Endothelial cell of umbilical vein (primary cell): ENCODE data around the gene AFG1L. TPM values are rescaled to one million over a fixed set of nuclear protein-coding genes. Genes with fewer than 3 reads are reported as not detected.

Experiments
- BruUV-seq: library from RNA; stranded (reverse); fragments of 400-500 nt; replicated peaks from 2 replicates; lab custom pipeline; 2021; lab: Mats Ljungman, UMichigan
- CTCF ChIA-PET: fragments of 300-600, 350-600 bp; sonication (Branson Sonifier 250); formaldehyde crosslinking; loops from one replicate; lab custom pipeline; 2021; ENCODE audit warnings: antibody characterized with exemption, inconsistent platforms; lab: Charles Lee
- POLR2A ChIA-PET: fragments of 300-600, 350-600 bp; sonication (Branson Sonifier 250); formaldehyde crosslinking; loops from one replicate; lab custom pipeline; 2021; ENCODE audit warnings: antibody characterized with exemption, inconsistent platforms; lab: Charles Lee
- DNase-seq: peaks from one replicate; pipeline ENCODE4 v3.0.0-alpha.2; 2011; ENCODE audit warnings: low read depth, low spot score
- FAIRE-seq: peaks from 2 replicates; lab custom pipeline; 2011; peaks lifted over from hg19 to GRCh38; lab: Jason Lieb, UNC
- H2AFZ ChIP-seq: 2 replicates; pipeline ENCODE4 v1.6.0; 2012; ENCODE audit warnings: low read depth, low read length, control low read depth, inconsistent platforms
- H3K27ac ChIP-seq: 2 replicates; pipeline ENCODE4 v1.5.1; 2011; ENCODE audit warnings: low read depth, mild to moderate bottlenecking, control low read depth, low read length, moderate library complexity; ENCODE audit not compliant: insufficient read depth
- H3K27me3 ChIP-seq, 2 experiments: 2 replicates each; pipeline versions ENCODE4 v1.6.0 to v1.6.1; 2011; ENCODE audit warnings: low read length in 2 of 2, mixed read lengths in 1 of 2; ENCODE audit not compliant: control insufficient read depth in 2 of 2, insufficient read depth in 2 of 2
- H3K36me3 ChIP-seq, 2 experiments: 2 replicates in 1 of 2; 3 replicates in 1 of 2; pipeline ENCODE4 v1.5.1; 2011; ENCODE audit warnings: low read length in 2 of 2, mild to moderate bottlenecking in 1 of 2, moderate library complexity in 1 of 2; ENCODE audit not compliant: control insufficient read depth in 2 of 2, insufficient read depth in 2 of 2; ENCODE audit errors: extremely low read depth in 1 of 2
- H3K4me1 ChIP-seq: 3 replicates; pipeline ENCODE4 v1.5.1; 2011; ENCODE audit warnings: mild to moderate bottlenecking, low read length; ENCODE audit not compliant: control insufficient read depth, insufficient read depth; ENCODE audit errors: extremely low read depth
- H3K4me2 ChIP-seq: 2 replicates; pipeline ENCODE4 v1.6.1; 2011; ENCODE audit warnings: low read length, control low read depth, mixed read lengths; ENCODE audit not compliant: insufficient read depth
- H3K4me3 ChIP-seq, 3 experiments: fragments of 200-600 bp in 1 of 3; sonication (generic), shearing (Covaris generic) in 1 of 3; replicated peaks in 1 of 3; 2 replicates each; pipeline ENCODE4 v1.5.1; 2011 to 2016; ENCODE audit warnings: control low read depth in 3 of 3, low read length in 3 of 3, mild to moderate bottlenecking in 2 of 3, inconsistent platforms in 1 of 3, low read depth in 1 of 3, moderate library complexity in 1 of 3; ENCODE audit not compliant: insufficient read depth in 1 of 3
- H3K79me2 ChIP-seq: 2 replicates; pipeline ENCODE4 v1.6.0; 2012; ENCODE audit warnings: low read length, inconsistent platforms; ENCODE audit not compliant: control insufficient read depth, insufficient read depth
- H3K9ac ChIP-seq: replicated peaks from 2 replicates; pipeline ENCODE3; 2011; ENCODE audit warnings: low read length, control low read depth; ENCODE audit not compliant: insufficient read depth; ENCODE audit errors: extremely low read depth
- H3K9me1 ChIP-seq: replicated peaks from 3 replicates; pipeline ENCODE4 v1.6.0; 2011; ENCODE audit warnings: mild to moderate bottlenecking, low read length; ENCODE audit not compliant: control insufficient read depth, insufficient read depth; ENCODE audit errors: extremely low read depth
- H3K9me3 ChIP-seq: replicated peaks from 2 replicates; pipeline ENCODE4 v1.5.1; 2012; ENCODE audit warnings: low read length, inconsistent platforms; ENCODE audit not compliant: control insufficient read depth, insufficient read depth
- H4K20me1 ChIP-seq: replicated peaks from 2 replicates; pipeline ENCODE3; 2011; ENCODE audit warnings: mild to moderate bottlenecking, low read length; ENCODE audit not compliant: control insufficient read depth, insufficient read depth; ENCODE audit errors: extremely low read depth
- CTCF ChIP-seq, 2 donors: IDR thresholded peaks; 1 replicate in 1 of 2; 2 replicates in 1 of 2; pipeline ENCODE4 v1.5.1; 2011; ENCODE audit warnings: low read length in 2 of 2, mild to moderate bottlenecking in 2 of 2, moderate library complexity in 2 of 2, control low read depth in 1 of 2, inconsistent platforms in 1 of 2, low read depth in 1 of 2; ENCODE audit not compliant: insufficient read depth in 1 of 2; ENCODE audit errors: extremely low read depth in 1 of 2
- GATA2 ChIP-seq: IDR thresholded peaks from 2 replicates; pipeline ENCODE4 v1.7.0; 2011; ENCODE audit warnings: low read depth, mild to moderate bottlenecking, moderate library complexity, mixed read lengths, low read length; ENCODE audit not compliant: insufficient read length, insufficient read depth
- MAX ChIP-seq: IDR thresholded peaks from 2 replicates; pipeline ENCODE4 v1.6.1; 2011; ENCODE audit not compliant: insufficient read depth, insufficient read length
- POLR2A ChIP-seq: IDR thresholded peaks from 2 replicates; pipeline ENCODE4 v1.6.1; 2012; ENCODE audit warnings: low read depth, mild to moderate bottlenecking, control low read depth, low read length
- POLR2AphosphoS5 ChIP-seq: IDR thresholded peaks from 2 replicates; pipeline ENCODE4 v1.6.1; 2012; ENCODE audit warnings: low read depth, mild to moderate bottlenecking, control low read depth, low read length, moderate library complexity; ENCODE audit not compliant: insufficient read depth
- dilution Hi-C: fragments of 300-500 bp; cut with MboI; formaldehyde crosslinking; loops from one replicate; pipeline ENCODE4 v1.15.0; 2019; ENCODE audit warnings: low sequenced_read_pairs; ENCODE audit not compliant: extremely low pct_ligation_motif_present
- intact Hi-C: fragments of 100-400 bp; cut with micrococcal nuclease; formaldehyde crosslinking; loops from one replicate; pipeline ENCODE4 v1.10.0; 2022
- polyA plus RNA-seq, 4 experiments: library from polyadenylated mRNA; depleted of rRNA in 3 of 4; stranded (reverse) in 3 of 4; unstranded in 1 of 4; fragments of >200 nt; gene quantifications; 2 replicates each; pipeline versions ENCODE4 v1.2.1 to v1.2.3, GENCODE V29; 2011 to 2012; ENCODE audit warnings: missing spikeins in 1 of 4
- total RNA-seq: library from RNA; stranded (reverse); gene quantifications from 2 replicates; pipeline ENCODE4 v1.2.3, GENCODE V29; 2021

AFG1L gene
- total and polyA plus RNA-seq, 2 donors (not counting 3 experiments of a cell fraction or from before 2014, with no cell fraction given) = 1.0 to 6.2 TPM

- FAIRE-seq (no peak), DNase-seq (peak; percentile 20)
- H3K9ac ChIP-seq = no peak overlapping the region
- H3K79me2 ChIP-seq = no peaks in the 10 kb centered on the region
- dilution Hi-C loops (no loop called here), intact Hi-C loops (no loop called here)
- H3K27me3 ChIP-seq = no peaks in the 10 kb centered on the region
- H3K9me3 ChIP-seq = no peaks in the 10 kb centered on the region
- POLR2A ChIA-PET = no interaction called here
- H3K9me1 ChIP-seq = no peaks in the 10 kb centered on the region
- H3K4me3 ChIP-seq = no peak overlapping the region
- CTCF ChIA-PET = interaction anchor here (1.3 to 1.6 kb wide), 2 partner anchors 10 to 24 kb away, joined by 4 to 10 read pairs; no protein-coding TSS in a partner anchor
- no peaks in the 10 kb centered on the region for H3K36me3 ChIP-seq
- no peak overlapping the region for H3K4me2 ChIP-seq
- no peak overlapping the region for H3K27ac ChIP-seq
- no peak overlapping the region for H2AFZ ChIP-seq
- H4K20me1 ChIP-seq = no peaks in the 10 kb centered on the region
- no peak for TF ChIP-seq GATA2
- no peak for TF ChIP-seq MAX
- no peak for TF ChIP-seq POLR2A
- no TSS peak for BruUV-seq
- no peaks in the 10 kb centered on the region for H3K4me1 ChIP-seq
Measured at GRCh38 chr6:108501559-108501958, 206.7 kb downstream of the AFG1L start.

GRCh38 chr6:108502832-108503231 lies 208.0 kb downstream of the AFG1L start:
- H3K4me2 ChIP-seq = no peak overlapping the region
- H3K27me3 ChIP-seq = no peaks in the 10 kb centered on the region
- POLR2A ChIA-PET = no interaction called here
- DNase-seq = no peak
- no peak overlapping the region for H3K9ac ChIP-seq
- no peak for TF ChIP-seq POLR2A
- TF ChIP-seq CTCF (IDR thresholded peaks at IDR 0.05; ENCODE audit: extremely low read depth in 1 of 2, insufficient read depth in 1 of 2, low read depth in 1 of 2, low read length in 2 of 2) = no peak
- TF ChIP-seq GATA2 = no peak
- no peak for TF ChIP-seq MAX
- TF ChIP-seq POLR2AphosphoS5 = no peak
- H3K4me3 ChIP-seq = no peak overlapping the region
- BruUV-seq = no TSS peak
- dilution Hi-C loops = no loop called here
- no peak overlapping the region for H2AFZ ChIP-seq
- no peaks in the 10 kb centered on the region for H3K9me3 ChIP-seq
- H3K4me1 ChIP-seq = no peaks in the 10 kb centered on the region
- no peak for FAIRE-seq
- no peaks in the 10 kb centered on the region for H3K36me3 ChIP-seq
- H3K27ac ChIP-seq = no peak overlapping the region
- no peaks in the 10 kb centered on the region for H4K20me1 ChIP-seq
- H3K9me1 ChIP-seq = no peaks in the 10 kb centered on the region
- intact Hi-C loops = no loop called here
- no peaks in the 10 kb centered on the region for H3K79me2 ChIP-seq
- CTCF ChIA-PET = interaction anchor here (2.5 kb wide), 1 partner anchor 11 kb away, joined by 19 read pairs; no protein-coding TSS in a partner anchor
